Right lobe of liver (tissue), 4 donors: ENCODE data around the gene FAAH2.
"Not testable (repeated sequence)": the region's sequence is repeated elsewhere in the genome, so short reads cannot be mapped to it uniquely, and the experiment has no call there.

Source experiments
- CTCF ChIP-seq, 4 donors: fragments of 200-600 bp in 3 of 4; fragments of 450-650 bp in 1 of 4; IDR thresholded peaks; one replicate each; pipeline versions ENCODE4 v1.5.1 to v1.8.0; 2016 to 2022; ENCODE audit warnings: antibody characterized with exemption in 4 of 4, mild to moderate bottlenecking in 2 of 4
- POLR2A ChIP-seq: fragments of 450-650 bp; IDR thresholded peaks from one replicate; pipeline ENCODE4 v1.6.1; 2017; ENCODE audit warnings: antibody characterized with exemption, mild to moderate bottlenecking
- donor health status: DM: no; HTN: no; CAD: no.
- donor health status: DM: no; HTN: no; CAD: no.
- donor health status: DM: no; HTN: yes; CAD: no.

GRCh38 chrX:57394162-57394561 is 107.7 kb downstream of the FAAH2 start:
- not testable (repeated sequence) for TF ChIP-seq CTCF (IDR thresholded peaks at IDR 0.05); POLR2A
